OCI-LY1 (cell line): ENCODE results near the gene CCDC60.

Source experiments
- H2AFZ ChIP-seq: fragments of 200-600 bp; sonication (generic), shearing (Covaris generic); 2 replicates; pipeline ENCODE4 v1.6.0; 2014; ENCODE audit warnings: antibody characterized with exemption, mild to moderate bottlenecking, low read length
- H3F3A ChIP-seq: fragments of 200-600 bp; sonication (generic), shearing (Covaris generic); 2 replicates; pipeline ENCODE4 v1.6.0; 2014; ENCODE audit warnings: mild to moderate bottlenecking, antibody characterized with exemption, low read length, moderate library complexity; ENCODE audit not compliant: insufficient read depth
- H3K27ac ChIP-seq: fragments of 200-600 bp; sonication (generic); 2 replicates; pipeline ENCODE4 v1.5.1; 2014; ENCODE audit warnings: low read length, mixed run types, mild to moderate bottlenecking, low read depth; ENCODE audit not compliant: poor library complexity, severe bottlenecking
- H3K27me3 ChIP-seq: fragments of 200-600 bp; sonication (generic); 2 replicates; pipeline ENCODE4 v1.6.0; 2014; ENCODE audit warnings: antibody characterized with exemption, mild to moderate bottlenecking, low read length, moderate library complexity; ENCODE audit not compliant: insufficient read depth
- H3K36me3 ChIP-seq: fragments of 200-600 bp; sonication (generic); 2 replicates; pipeline ENCODE4 v1.6.1; 2014; ENCODE audit warnings: mild to moderate bottlenecking, antibody characterized with exemption, low read length, moderate library complexity, mixed read lengths; ENCODE audit not compliant: insufficient read depth
- H3K4me1 ChIP-seq: fragments of 200-600 bp; sonication (generic); 2 replicates; pipeline ENCODE4 v1.5.1; 2014; ENCODE audit warnings: mild to moderate bottlenecking, low read length, moderate library complexity; ENCODE audit not compliant: insufficient read depth, severe bottlenecking
- H3K4me2 ChIP-seq: fragments of 200-600 bp; sonication (generic), shearing (Covaris generic); 2 replicates; pipeline ENCODE4 v1.6.1; 2014; ENCODE audit warnings: low read length
- H3K4me3 ChIP-seq: fragments of 200-600 bp; sonication (generic); 2 replicates; pipeline ENCODE4 v1.5.1; 2014; ENCODE audit warnings: low read length, low read depth, mild to moderate bottlenecking, mixed read lengths; ENCODE audit not compliant: poor library complexity, severe bottlenecking
- H3K79me2 ChIP-seq: fragments of 200-600 bp; shearing (Covaris generic); 2 replicates; pipeline ENCODE4 v1.6.1; 2016; ENCODE audit warnings: mixed run types, low read length, mixed read lengths; ENCODE audit not compliant: insufficient read depth
- H3K9ac ChIP-seq: fragments of 200-600 bp; sonication (generic), shearing (Covaris generic); 2 replicates; pipeline ENCODE4 v1.6.1; 2014; ENCODE audit warnings: mild to moderate bottlenecking, low read length, mixed read lengths
- H3K9me2 ChIP-seq: fragments of 200-600 bp; sonication (generic), shearing (Covaris generic); 2 replicates; pipeline ENCODE4 v1.6.1; 2014; ENCODE audit warnings: low read depth, mild to moderate bottlenecking, low read length, mixed read lengths
- H3K9me3 ChIP-seq: fragments of 200-600 bp; shearing (Covaris generic); 2 replicates; pipeline ENCODE4 v1.6.1; 2014; ENCODE audit warnings: low read length, mixed read lengths
- H4K20me1 ChIP-seq: fragments of 200-600 bp; sonication (generic), shearing (Covaris generic); 2 replicates; pipeline ENCODE4 v1.6.0; 2016; ENCODE audit warnings: mild to moderate bottlenecking, low read length; ENCODE audit not compliant: insufficient read depth
- EZH2 ChIP-seq: fragments of 200-600 bp; sonication (generic), shearing (Covaris generic); IDR thresholded peaks from 2 replicates; pipeline ENCODE4 v1.8.0; 2017; ENCODE audit warnings: borderline replicate concordance, mixed run types, mild to moderate bottlenecking, antibody characterized with exemption, low read length, moderate library complexity, mixed read lengths
- TF ChIP-seq, protein P1 (sequence below): fragments of 200-600 bp; sonication (generic), shearing (Covaris generic); IDR thresholded peaks from 2 replicates; pipeline ENCODE4 v1.5.1; 2017; ENCODE audit warnings: mild to moderate bottlenecking, antibody characterized with exemption, low read length, moderate library complexity, mixed read lengths

Gene CCDC60

GRCh38 chr12:119307747-119308146, 26.8 kb upstream of the CCDC60 start:
- no peaks in the 10 kb centered on the region for H3K36me3 ChIP-seq
- TF ChIP-seq EZH2, result no peak
- TF ChIP-seq, protein P1, sequence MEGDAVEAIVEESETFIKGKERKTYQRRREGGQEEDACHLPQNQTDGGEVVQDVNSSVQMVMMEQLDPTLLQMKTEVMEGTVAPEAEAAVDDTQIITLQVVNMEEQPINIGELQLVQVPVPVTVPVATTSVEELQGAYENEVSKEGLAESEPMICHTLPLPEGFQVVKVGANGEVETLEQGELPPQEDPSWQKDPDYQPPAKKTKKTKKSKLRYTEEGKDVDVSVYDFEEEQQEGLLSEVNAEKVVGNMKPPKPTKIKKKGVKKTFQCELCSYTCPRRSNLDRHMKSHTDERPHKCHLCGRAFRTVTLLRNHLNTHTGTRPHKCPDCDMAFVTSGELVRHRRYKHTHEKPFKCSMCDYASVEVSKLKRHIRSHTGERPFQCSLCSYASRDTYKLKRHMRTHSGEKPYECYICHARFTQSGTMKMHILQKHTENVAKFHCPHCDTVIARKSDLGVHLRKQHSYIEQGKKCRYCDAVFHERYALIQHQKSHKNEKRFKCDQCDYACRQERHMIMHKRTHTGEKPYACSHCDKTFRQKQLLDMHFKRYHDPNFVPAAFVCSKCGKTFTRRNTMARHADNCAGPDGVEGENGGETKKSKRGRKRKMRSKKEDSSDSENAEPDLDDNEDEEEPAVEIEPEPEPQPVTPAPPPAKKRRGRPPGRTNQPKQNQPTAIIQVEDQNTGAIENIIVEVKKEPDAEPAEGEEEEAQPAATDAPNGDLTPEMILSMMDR, result no peak
- no peaks in the 10 kb centered on the region for H3K27me3 ChIP-seq
- H3K4me3 ChIP-seq, result no peak overlapping the region
- H3K9ac ChIP-seq, result no peak overlapping the region
- H3K79me2 ChIP-seq, result no peaks in the 10 kb centered on the region
- no peak overlapping the region for H2AFZ ChIP-seq
- no peak overlapping the region for H3K4me2 ChIP-seq
- no peaks in the 10 kb centered on the region for H4K20me1 ChIP-seq
- no peaks in the 10 kb centered on the region for H3K9me2 ChIP-seq
- H3K4me1 ChIP-seq, result no peaks in the 10 kb centered on the region
- no peaks in the 10 kb centered on the region for H3K9me3 ChIP-seq
- H3K27ac ChIP-seq, result no peak overlapping the region
- no peaks in the 10 kb centered on the region for H3F3A ChIP-seq

DNA sequence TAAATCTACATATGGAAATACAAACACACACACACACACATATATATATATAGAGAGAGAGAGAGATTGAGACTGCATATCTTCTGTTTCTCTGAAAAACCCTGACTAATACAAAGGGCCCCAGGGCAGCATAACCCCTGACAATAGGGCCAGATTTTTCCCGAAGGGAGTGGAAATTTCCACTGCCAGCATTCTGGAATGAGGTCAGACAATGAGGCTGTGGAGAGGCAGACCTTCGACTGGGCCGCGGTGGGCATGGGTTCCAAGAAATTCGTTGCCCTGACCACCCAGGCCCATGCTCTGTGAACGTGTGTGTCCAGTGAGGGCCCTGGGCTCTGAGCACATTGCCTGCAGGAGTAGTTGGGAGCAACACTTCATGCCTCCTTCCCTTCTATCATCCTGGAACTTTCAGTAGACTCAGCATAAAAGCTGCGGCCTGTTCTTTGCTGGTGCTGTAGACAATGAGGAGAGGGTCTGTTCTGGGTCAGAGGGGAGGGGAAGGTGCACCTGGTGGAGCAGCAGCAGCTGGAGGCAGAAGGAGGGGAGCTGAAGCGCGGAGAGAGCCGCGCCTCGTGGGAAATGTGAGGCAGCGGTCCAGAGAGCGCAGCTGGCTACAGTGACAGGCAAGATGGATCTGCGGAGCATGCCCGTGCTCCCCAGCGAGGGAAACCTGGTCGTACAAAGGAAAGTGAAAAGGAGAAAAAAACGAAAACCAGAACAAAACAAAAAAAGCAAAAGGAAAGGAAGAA, 25.6 kb upstream of the CCDC60 start:
- Histone ChIP-seq H3K4me1 (no peaks in the 10 kb centered on the region), H3K27me3 (no peaks in the 10 kb centered on the region), H3K4me2 (no peak overlapping the region), H3K9me2 (no peaks in the 10 kb centered on the region), H3K79me2 (no peaks in the 10 kb centered on the region), H3K9me3 (no peaks in the 10 kb centered on the region), H3K4me3 (no peak overlapping the region), H2AFZ (no peak overlapping the region), H3K9ac (no peak overlapping the region), H3K36me3 (no peaks in the 10 kb centered on the region), H4K20me1 (no peaks in the 10 kb centered on the region), H3K27ac (no peak overlapping the region), H3F3A (no peaks in the 10 kb centered on the region)
- no peak for TF ChIP-seq EZH2
- TF ChIP-seq, protein P1, result no peak

GRCh38 chr12:119311878-119312277, 22.7 kb upstream of the CCDC60 start:
- H4K20me1 ChIP-seq, result no peaks in the 10 kb centered on the region
- no peak for TF ChIP-seq EZH2
- TF ChIP-seq, protein P1, result no peak
- H3K4me1 ChIP-seq, result no peaks in the 10 kb centered on the region
- H2AFZ ChIP-seq, result no peak overlapping the region
- H3K9me2 ChIP-seq, result no peaks in the 10 kb centered on the region
- H3K4me2 ChIP-seq, result no peak overlapping the region
- H3K9me3 ChIP-seq, result no peaks in the 10 kb centered on the region
- H3K79me2 ChIP-seq, result no peaks in the 10 kb centered on the region
- H3K27me3 ChIP-seq, result no peaks in the 10 kb centered on the region
- H3K36me3 ChIP-seq, result no peaks in the 10 kb centered on the region
- no peak overlapping the region for H3K27ac ChIP-seq
- no peaks in the 10 kb centered on the region for H3F3A ChIP-seq
- no peak overlapping the region for H3K4me3 ChIP-seq
- no peak overlapping the region for H3K9ac ChIP-seq
